Neural crest cell (in vitro differentiated cells): ENCODE measurements around the gene PRLHR. TPM values are rescaled to one million over a fixed set of nuclear protein-coding genes. Genes with fewer than 3 reads are reported as not detected.
A peak's percentile ranks its signal among the peaks of the same experiment; 100 is the strongest.

Source experiments
- DNase-seq: peaks from one replicate; pipeline ENCODE4 v3.0.0; 2021; ENCODE audit warnings: low read depth, mixed read lengths, low spot score
- H3K27ac Mint-ChIP-seq: one replicate; pipeline ENCODE4 v1.8.0; 2021; ENCODE audit warnings: mild to moderate bottlenecking, mixed read lengths; ENCODE audit not compliant: unreplicated experiment
- H3K27me3 Mint-ChIP-seq: 2 replicates; pipeline ENCODE4 v1.8.0; 2021; ENCODE audit warnings: low read depth, mild to moderate bottlenecking, mixed read lengths
- H3K36me3 Mint-ChIP-seq: 2 replicates; pipeline ENCODE4 v1.8.0; 2021; ENCODE audit warnings: low read depth, mild to moderate bottlenecking, mixed read lengths
- H3K4me1 Mint-ChIP-seq: 2 replicates; pipeline ENCODE4 v1.8.0; 2021; ENCODE audit warnings: mixed read lengths
- H3K4me3 Mint-ChIP-seq: one replicate; pipeline ENCODE4 v1.8.0; 2021; ENCODE audit warnings: mild to moderate bottlenecking, mixed read lengths
- H3K9me3 Mint-ChIP-seq: 2 replicates; pipeline ENCODE4 v1.8.0; 2021; ENCODE audit warnings: mixed read lengths
- CTCF ChIP-seq: fragments of 200-600 bp; sonication (generic); conservative IDR thresholded peaks from 2 replicates; pipeline ENCODE4 v1.5.0; 2021; ENCODE audit warnings: antibody characterized with exemption, mild to moderate bottlenecking
- total RNA-seq: library from RNA; stranded (reverse); gene quantifications from 2 replicates; pipeline ENCODE4 v1.2.1, GENCODE V29; 2021

PRLHR gene
- total RNA-seq, 1 donor from 2014 or later = not detected

GRCh38 chr10:118629211-118629610 is 33.8 kb upstream of the PRLHR start:
- no peak for DNase-seq
- Mint-ChIP-seq H3K9me3 (no peaks in the 10 kb centered on the region), H3K4me3 (no peak overlapping the region), H3K27me3 (peaks cover 67% of the 10 kb centered on the region), H3K36me3 (no peaks in the 10 kb centered on the region), H3K27ac (no peak overlapping the region), H3K4me1 (peaks cover 6% of the 10 kb centered on the region)
- no peak for TF ChIP-seq CTCF

- TF ChIP-seq CTCF = no peak
- Mint-ChIP-seq H3K27ac (no peak overlapping the region), H3K36me3 (no peaks in the 10 kb centered on the region), H3K9me3 (no peaks in the 10 kb centered on the region), H3K27me3 (peaks cover 67% of the 10 kb centered on the region), H3K4me1 (peaks cover 6% of the 10 kb centered on the region), H3K4me3 (no peak overlapping the region)
- no peak for DNase-seq
Measured at GRCh38 chr10:118628397-118628796, 32.9 kb upstream of the PRLHR start.

GRCh38 chr10:118626953-118627352 is 31.5 kb upstream of the PRLHR start:
- Mint-ChIP-seq H3K27me3 (peaks cover 61% of the 10 kb centered on the region), H3K9me3 (no peaks in the 10 kb centered on the region), H3K4me3 (no peak overlapping the region), H3K4me1 (peaks cover 6% of the 10 kb centered on the region), H3K36me3 (no peaks in the 10 kb centered on the region), H3K27ac (no peak overlapping the region)
- no peak for DNase-seq
- peak; percentile 34 for TF ChIP-seq CTCF

- no peak for TF ChIP-seq CTCF
- peak overlapping the region; percentile 28 for H3K27ac Mint-ChIP-seq
- H3K36me3 Mint-ChIP-seq = no peaks in the 10 kb centered on the region
- H3K4me1 Mint-ChIP-seq = peaks cover 10% of the 10 kb centered on the region
- H3K27me3 Mint-ChIP-seq = peaks cover 54% of the 10 kb centered on the region
- no peak overlapping the region for H3K4me3 Mint-ChIP-seq
- H3K9me3 Mint-ChIP-seq = no peaks in the 10 kb centered on the region
- no peak for DNase-seq
Measured at GRCh38 chr10:118625504-118625903, 30.1 kb upstream of the PRLHR start.

GRCh38 chr10:118624747-118625146 is 29.3 kb upstream of the PRLHR start:
- Mint-ChIP-seq H3K4me1 (peaks cover 10% of the 10 kb centered on the region), H3K27ac (no peak overlapping the region), H3K4me3 (no peak overlapping the region), H3K9me3 (no peaks in the 10 kb centered on the region), H3K36me3 (no peaks in the 10 kb centered on the region), H3K27me3 (peaks cover 49% of the 10 kb centered on the region)
- TF ChIP-seq CTCF = no peak
- no peak for DNase-seq
